GM12878 (cell line): Measurements from ENCODE around the gene ATG9B.

Experiments
- BACH1 ChIP-seq: fragments of 450-650 bp; IDR thresholded peaks from 2 replicates; pipeline ENCODE4 v1.6.1; 2017; ENCODE audit warnings: mild to moderate bottlenecking, borderline replicate concordance
- CHD1 ChIP-seq: IDR thresholded peaks from 2 replicates; pipeline ENCODE4 v1.6.1; 2012; ENCODE audit warnings: low read depth, low read length, improper control_type of control experiment
- EZH2 ChIP-seq: IDR thresholded peaks from 2 replicates; pipeline ENCODE4 v1.6.1; 2012; ENCODE audit warnings: low read depth, mild to moderate bottlenecking, control low read depth, inconsistent platforms, low read length, borderline replicate concordance; ENCODE audit not compliant: control insufficient read depth
- FOS ChIP-seq: IDR thresholded peaks from 3 replicates; pipeline ENCODE4 v1.6.1; 2011; ENCODE audit warnings: borderline replicate concordance; ENCODE audit not compliant: insufficient read length; ENCODE audit errors: extremely low read depth
- NFYA ChIP-seq: IDR thresholded peaks from 2 replicates; pipeline ENCODE4 v1.6.1; 2011; ENCODE audit warnings: low read depth, mild to moderate bottlenecking, low read length, improper control_type of control experiment, borderline replicate concordance
- NR2C2 ChIP-seq: IDR thresholded peaks from 2 replicates; pipeline ENCODE4 v1.6.1; 2011; ENCODE audit warnings: borderline replicate concordance, low read depth; ENCODE audit not compliant: control insufficient read depth, insufficient read length
- POLR2A ChIP-seq: IDR thresholded peaks from 2 replicates; pipeline ENCODE4 v1.6.1; 2011; ENCODE audit warnings: low read depth, mild to moderate bottlenecking, low read length
- POLR2AphosphoS5 ChIP-seq: IDR thresholded peaks from 2 replicates; pipeline ENCODE4 v1.6.1; 2011; ENCODE audit warnings: mild to moderate bottlenecking, low read length, inconsistent platforms
- RAD21 ChIP-seq: IDR thresholded peaks from 2 replicates; pipeline ENCODE4 v1.6.1; 2011; ENCODE audit warnings: mild to moderate bottlenecking, low read depth, low read length, moderate library complexity; ENCODE audit not compliant: insufficient read depth
- RELA ChIP-seq: fragments of 450-650 bp; IDR thresholded peaks from 2 replicates; pipeline ENCODE4 v1.8.0; 2014; ENCODE audit warnings: borderline replicate concordance; ENCODE audit not compliant: partially characterized antibody
- SIN3A ChIP-seq: IDR thresholded peaks from 2 replicates; pipeline ENCODE4 v1.6.1; 2012; ENCODE audit warnings: low read depth, low read length, improper control_type of control experiment
- SP1 ChIP-seq: IDR thresholded peaks from one replicate; pipeline ENCODE4 v1.6.1; 2011; ENCODE audit warnings: low read depth, low read length
- TF ChIP-seq, protein P1 (sequence below), 3 experiments: IDR thresholded peaks in 2 of 3; conservative IDR thresholded peaks in 1 of 3; 2 replicates each; pipeline ENCODE4 v1.5.1; 2011; ENCODE audit warnings: low read depth in 3 of 3, low read length in 3 of 3, mild to moderate bottlenecking in 3 of 3, control low read depth in 2 of 3, moderate library complexity in 2 of 3, inconsistent platforms in 1 of 3, mixed read lengths in 1 of 3; ENCODE audit not compliant: control insufficient read depth in 2 of 3, insufficient read depth in 1 of 3; ENCODE audit errors: extremely low read depth in 1 of 3
- TF ChIP-seq, protein P2 (sequence below): fragments of 450-650 bp; conservative IDR thresholded peaks from 2 replicates; pipeline ENCODE4 v1.6.1; 2017; ENCODE audit warnings: mild to moderate bottlenecking, moderate library complexity

- TF ChIP-seq NR2C2 (no peak), RELA (no peak), CHD1 (no peak), SIN3A (no peak), POLR2A (no peak), RAD21 (no peak), BACH1 (no peak), POLR2AphosphoS5 (no peak), EZH2 (no peak), SP1 (no peak), FOS (no peak), NFYA (no peak)
- TF ChIP-seq, protein P1, sequence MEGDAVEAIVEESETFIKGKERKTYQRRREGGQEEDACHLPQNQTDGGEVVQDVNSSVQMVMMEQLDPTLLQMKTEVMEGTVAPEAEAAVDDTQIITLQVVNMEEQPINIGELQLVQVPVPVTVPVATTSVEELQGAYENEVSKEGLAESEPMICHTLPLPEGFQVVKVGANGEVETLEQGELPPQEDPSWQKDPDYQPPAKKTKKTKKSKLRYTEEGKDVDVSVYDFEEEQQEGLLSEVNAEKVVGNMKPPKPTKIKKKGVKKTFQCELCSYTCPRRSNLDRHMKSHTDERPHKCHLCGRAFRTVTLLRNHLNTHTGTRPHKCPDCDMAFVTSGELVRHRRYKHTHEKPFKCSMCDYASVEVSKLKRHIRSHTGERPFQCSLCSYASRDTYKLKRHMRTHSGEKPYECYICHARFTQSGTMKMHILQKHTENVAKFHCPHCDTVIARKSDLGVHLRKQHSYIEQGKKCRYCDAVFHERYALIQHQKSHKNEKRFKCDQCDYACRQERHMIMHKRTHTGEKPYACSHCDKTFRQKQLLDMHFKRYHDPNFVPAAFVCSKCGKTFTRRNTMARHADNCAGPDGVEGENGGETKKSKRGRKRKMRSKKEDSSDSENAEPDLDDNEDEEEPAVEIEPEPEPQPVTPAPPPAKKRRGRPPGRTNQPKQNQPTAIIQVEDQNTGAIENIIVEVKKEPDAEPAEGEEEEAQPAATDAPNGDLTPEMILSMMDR (IDR thresholded peaks at IDR 0.05 in 2 of 3, conservative IDR thresholded peaks at IDR 0.05 in 1 of 3; ENCODE audit: control insufficient read depth in 2 of 3, extremely low read depth in 1 of 3, insufficient read depth in 1 of 3, low read depth in 3 of 3, low read length in 3 of 3), result no peak
- TF ChIP-seq, protein P2, sequence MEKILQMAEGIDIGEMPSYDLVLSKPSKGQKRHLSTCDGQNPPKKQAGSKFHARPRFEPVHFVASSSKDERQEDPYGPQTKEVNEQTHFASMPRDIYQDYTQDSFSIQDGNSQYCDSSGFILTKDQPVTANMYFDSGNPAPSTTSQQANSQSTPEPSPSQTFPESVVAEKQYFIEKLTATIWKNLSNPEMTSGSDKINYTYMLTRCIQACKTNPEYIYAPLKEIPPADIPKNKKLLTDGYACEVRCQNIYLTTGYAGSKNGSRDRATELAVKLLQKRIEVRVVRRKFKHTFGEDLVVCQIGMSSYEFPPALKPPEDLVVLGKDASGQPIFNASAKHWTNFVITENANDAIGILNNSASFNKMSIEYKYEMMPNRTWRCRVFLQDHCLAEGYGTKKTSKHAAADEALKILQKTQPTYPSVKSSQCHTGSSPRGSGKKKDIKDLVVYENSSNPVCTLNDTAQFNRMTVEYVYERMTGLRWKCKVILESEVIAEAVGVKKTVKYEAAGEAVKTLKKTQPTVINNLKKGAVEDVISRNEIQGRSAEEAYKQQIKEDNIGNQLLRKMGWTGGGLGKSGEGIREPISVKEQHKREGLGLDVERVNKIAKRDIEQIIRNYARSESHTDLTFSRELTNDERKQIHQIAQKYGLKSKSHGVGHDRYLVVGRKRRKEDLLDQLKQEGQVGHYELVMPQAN, result no peak
Measured at GRCh38 chr7:151058781-151059366, 34.6 kb upstream of the ATG9B start.
